8988T (cell line): Measurements from ENCODE around the gene DNAH9.

Experiments
- DNase-seq: peaks from one replicate; pipeline ENCODE4 v3.0.0; 2011

Gene DNAH9

DNA sequence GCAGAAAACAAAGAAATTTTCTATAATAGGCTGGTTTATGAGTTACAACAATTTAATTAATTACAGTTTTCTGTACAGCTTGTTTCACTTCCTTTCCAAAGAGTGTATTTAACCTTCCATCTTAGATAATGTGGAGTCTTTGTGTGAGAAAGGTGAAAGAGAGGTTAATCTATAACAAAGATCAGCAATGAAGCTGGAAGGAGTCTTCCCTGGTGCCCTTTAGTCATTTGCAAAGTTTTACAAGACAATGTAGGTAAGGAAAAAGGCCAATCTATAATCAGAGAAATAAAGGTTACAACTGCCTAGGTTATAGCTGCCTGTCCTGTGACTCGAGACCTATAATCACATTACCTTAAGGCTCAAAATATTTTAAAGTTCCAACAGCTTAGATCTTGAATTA lies 257.0 kb downstream of the DNAH9 start:
- DNase-seq, result no peak

GRCh38 chr17:11857006-11857405 lies 258.7 kb downstream of the DNAH9 start:
- DNase-seq, result no peak

GRCh38 chr17:11869680-11870394 lies 271.6 kb downstream of the DNAH9 start:
- no peak for DNase-seq

- DNase-seq, result no peak
These were observed 273.5 kb downstream of the DNAH9 start for GRCh38 chr17:11871773-11872172.

GRCh38 chr17:11874756-11875155 lies 276.5 kb downstream of the DNAH9 start:
- no peak for DNase-seq

DNA sequence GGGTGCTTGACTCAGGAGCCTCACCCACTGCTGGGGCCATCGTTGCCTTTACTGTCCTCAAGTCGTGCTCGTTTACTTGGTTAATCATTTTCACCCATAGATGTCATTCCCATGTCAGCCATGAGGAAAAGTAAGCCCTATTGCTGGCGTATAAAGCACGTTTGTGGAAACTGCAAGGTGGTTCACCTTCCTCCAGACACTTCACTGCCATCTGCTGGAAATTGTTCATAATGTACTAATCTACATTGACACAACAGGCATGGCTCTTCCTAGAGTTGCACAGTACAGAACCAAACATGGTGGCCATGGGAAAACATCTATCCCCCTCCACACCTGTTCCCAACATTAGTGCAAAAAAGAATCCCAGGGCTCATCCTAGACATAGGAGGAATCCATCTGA lies 282.4 kb downstream of the DNAH9 start:
- DNase-seq, result no peak

- no peak for DNase-seq
These were observed 284.4 kb downstream of the DNAH9 start for GRCh38 chr17:11882716-11883115.

GRCh38 chr17:11885051-11885450 lies 286.8 kb downstream of the DNAH9 start:
- no peak for DNase-seq

- DNase-seq, result no peak
These were observed 291.0 kb downstream of the DNAH9 start for GRCh38 chr17:11889266-11889665.

GRCh38 chr17:11893862-11894261 lies 295.6 kb downstream of the DNAH9 start:
- no peak for DNase-seq

DNA sequence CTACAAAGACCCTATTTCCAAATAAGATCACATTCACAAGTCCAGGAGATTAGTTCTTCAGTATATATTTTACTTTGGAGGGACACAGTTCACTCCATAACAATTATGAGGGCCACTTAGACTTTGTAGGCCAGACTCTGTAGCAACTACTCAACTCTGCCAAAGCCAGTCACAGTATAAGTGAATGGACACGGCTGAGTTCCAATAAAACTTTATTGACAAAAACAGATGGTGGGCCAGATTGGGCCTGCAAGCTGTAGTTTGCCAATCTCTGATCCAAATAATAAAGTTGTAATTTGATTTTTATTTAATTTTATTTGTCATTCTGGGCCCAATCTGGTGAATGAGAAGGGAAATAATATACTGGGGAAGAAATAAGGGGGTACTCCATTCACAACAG lies 297.9 kb downstream of the DNAH9 start:
- no peak for DNase-seq

DNA sequence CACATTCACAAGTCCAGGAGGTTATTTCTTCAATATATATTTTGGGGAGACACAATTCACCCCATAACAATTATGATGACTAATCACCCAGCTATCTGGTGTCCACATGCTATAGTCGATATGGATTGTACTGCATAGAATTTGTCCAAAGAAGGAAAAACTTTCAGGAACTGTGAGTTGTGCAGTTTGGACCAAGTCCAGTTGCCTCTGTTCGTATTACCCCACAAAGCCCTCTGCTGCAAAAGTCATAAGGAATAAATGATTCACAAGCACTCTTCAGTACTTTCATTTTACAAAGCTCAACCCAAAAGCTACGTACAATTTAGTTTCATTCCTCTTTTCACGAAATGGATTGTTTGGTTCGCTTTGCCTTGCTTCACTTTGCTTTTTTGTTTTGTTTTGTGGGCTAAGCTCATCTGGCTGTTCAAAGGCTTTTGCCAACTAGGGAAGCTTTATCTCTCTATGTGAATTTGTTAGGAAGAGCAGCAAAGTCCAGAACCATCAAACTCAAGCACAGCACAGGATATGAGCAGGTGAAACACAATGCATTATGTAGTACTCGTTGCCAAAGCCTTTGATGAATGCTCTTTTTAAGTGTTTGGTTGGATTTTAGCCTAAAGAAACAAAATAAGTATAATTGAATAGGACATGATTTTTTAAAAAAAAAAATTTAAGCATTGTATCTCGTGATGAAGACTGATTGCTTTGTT lies 300.4 kb downstream of the DNAH9 start:
- DNase-seq, result no peak

- DNase-seq, result no peak
These were observed 301.3 kb downstream of the DNAH9 start for GRCh38 chr17:11899537-11899942.

DNA sequence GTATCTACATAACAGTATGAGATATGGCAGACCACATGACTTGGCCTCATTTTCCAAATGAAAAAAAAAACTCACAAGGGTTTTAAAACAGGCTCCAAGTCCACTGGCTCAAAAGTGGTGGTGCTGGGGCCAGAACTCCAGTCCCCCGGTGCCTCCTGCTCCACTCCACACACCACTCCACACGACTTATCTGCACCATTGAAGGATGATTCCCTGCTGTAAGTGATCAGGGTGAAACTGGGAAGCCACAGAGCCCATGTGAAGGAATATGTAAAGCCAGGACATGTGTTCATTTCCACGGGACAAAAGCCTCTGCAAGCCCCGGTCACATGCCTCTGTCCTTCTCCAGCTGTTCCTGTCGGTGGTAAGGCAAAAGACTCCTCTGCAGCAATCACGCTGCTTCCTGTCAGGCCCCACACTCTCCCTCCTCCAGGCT lies 301.8 kb downstream of the DNAH9 start:
- no peak for DNase-seq

DNA sequence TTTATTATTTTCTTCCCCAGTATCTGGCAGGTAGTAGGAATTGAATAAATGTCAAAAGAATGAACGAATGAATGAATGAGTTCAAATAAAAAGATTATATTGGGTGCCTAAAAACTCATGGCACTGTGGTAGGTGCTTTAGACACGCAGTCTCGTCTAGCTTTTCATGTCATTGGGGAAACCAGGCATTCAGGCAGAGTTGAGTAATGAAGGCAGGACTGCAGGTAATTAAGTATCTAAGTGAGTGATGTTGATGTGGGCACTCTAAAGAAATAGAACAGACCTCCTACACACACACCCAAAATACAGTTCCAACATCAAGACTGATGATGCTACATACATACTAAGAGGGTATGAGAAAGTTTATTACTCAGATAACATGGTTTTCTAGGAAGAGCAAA lies 302.4 kb downstream of the DNAH9 start:
- DNase-seq, result no peak

GRCh38 chr17:11901931-11902330 lies 303.7 kb downstream of the DNAH9 start:
- no peak for DNase-seq

DNA sequence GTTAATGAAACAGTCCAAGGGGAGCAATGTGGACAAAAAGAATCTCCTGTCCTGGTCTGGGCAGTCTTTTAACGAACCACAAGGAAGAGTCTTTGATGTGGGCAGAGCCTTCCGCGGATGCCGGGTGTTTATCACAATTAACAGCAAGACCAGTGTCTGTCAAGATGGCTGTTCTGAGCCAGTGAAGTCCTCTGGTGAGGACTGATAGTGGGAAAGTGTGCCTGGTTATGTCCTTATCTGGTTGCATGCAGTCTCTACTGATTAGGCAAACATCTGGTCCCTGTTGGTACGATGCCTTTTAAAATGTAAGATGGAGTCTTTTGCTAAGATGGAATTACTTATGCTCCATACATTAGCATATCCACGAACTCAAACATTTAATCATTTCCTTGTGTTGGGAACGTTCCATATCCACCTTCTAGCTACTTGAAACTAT lies 310.5 kb downstream of the DNAH9 start:
- no peak for DNase-seq

- DNase-seq, result no peak
These were observed 311.1 kb downstream of the DNAH9 start for GRCh38 chr17:11909348-11909747.

DNA sequence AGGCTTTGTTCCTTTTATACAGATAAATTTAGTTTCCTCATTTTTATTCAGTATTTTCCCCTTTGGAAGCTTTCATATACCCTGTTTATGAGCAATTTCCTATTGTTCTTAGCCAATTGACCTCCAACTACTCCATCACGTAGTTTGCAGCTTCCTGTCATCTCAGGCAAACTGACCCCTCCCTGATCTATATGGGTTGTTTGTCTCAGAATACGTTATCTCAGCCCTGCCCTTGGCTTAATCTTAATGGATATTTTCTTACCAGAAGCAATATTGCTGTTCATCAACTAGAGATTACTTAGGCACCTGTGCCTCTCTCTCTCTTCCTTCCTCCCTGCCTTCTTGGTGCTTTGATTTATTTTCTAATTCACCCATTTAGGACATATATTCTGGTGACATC lies 317.8 kb downstream of the DNAH9 start:
- DNase-seq, result no peak

DNA sequence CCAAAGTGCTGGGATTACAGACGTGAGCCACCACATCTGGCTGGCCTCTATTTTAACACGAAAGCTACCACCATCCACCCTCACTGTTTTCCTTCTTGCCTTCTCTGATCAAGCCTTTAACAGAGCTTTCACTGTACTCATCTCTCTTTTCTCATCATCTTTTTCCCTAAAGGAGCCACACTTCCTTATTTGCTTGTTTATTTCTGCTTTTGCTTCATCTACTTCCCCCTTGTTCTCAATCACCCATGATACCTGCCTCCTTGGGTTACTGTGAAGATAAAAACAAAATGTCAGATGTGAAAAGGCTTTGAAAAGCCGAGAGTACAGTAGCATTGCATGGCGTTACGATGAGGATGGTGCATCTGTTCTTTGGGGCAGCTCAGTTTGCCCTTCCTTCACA lies 319.1 kb downstream of the DNAH9 start:
- DNase-seq, result no peak

- DNase-seq, result no peak
These were observed 323.0 kb downstream of the DNAH9 start for GRCh38 chr17:11921296-11921695.

- DNase-seq, result no peak
These were observed 324.4 kb downstream of the DNAH9 start for GRCh38 chr17:11922638-11923037.

DNA sequence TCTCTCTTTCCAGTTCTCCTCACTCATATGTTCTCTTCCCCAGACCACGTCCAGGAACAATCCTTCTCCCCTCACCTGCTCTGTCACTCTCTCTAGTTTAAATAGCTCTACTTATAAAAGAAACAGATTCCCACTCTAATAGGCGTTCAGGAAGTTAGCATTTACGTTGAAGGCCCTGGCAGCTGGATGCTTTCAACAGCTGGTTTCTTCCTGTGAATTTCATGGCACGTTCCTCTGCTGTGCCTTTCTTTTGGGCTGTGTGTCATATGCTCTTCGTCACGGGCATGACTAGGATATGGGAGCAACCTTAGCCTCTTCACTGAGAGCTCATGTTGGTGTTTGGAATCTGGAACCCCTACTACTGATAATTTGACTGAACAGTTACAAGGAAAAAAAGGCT lies 325.8 kb downstream of the DNAH9 start:
- no peak for DNase-seq

DNA sequence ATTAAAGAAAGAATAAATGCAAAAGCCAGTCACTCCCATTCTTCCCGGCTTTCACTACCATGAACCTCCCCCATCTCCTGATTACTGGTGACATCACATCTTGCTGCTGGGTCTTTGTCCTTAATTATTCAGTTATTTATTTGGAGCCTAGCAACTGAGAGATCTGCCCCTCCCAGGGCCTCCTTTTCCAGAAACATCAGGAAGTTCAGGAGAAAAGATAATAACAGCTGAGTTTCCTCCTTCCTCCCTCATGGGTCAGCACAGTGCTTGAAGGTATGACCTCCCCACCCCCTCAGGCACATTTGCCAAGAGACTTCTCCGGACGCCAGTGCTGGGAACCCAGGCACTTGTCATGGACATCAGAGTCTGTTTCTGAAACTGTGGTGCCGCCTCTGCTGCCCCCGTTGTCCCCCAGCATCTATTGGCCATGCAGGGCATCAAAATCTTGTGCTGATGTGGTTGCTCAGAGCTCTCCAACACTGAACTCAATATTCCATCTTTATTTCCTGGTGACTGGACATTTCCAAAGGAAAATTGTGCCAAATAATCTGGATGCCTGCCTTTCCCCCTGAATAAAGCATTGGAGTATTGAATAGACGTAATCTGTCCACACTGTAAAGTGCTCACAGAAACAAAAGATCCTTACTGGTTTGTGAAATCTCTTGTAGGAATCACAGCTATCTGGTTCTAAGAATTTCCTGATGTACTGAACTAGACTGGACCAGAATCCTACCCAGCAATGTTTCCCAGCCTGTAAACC lies 327.2 kb downstream of the DNAH9 start:
- DNase-seq, result no peak
